GM21723 (cell line): ENCODE results near the gene MRAP2.
"Not testable (repeated sequence)": the region's sequence is repeated elsewhere in the genome, so short reads cannot be mapped to it uniquely, and the experiment has no call there.

ENCODE experiments used
- ATAC-seq: cut with Tn5 transposase; IDR thresholded peaks from one replicate; pipeline ENCODE4 v1.9.1; 2021; ENCODE audit warnings: mild to moderate bottlenecking, moderate library complexity; ENCODE audit not compliant: unreplicated experiment

MRAP2 gene

DNA sequence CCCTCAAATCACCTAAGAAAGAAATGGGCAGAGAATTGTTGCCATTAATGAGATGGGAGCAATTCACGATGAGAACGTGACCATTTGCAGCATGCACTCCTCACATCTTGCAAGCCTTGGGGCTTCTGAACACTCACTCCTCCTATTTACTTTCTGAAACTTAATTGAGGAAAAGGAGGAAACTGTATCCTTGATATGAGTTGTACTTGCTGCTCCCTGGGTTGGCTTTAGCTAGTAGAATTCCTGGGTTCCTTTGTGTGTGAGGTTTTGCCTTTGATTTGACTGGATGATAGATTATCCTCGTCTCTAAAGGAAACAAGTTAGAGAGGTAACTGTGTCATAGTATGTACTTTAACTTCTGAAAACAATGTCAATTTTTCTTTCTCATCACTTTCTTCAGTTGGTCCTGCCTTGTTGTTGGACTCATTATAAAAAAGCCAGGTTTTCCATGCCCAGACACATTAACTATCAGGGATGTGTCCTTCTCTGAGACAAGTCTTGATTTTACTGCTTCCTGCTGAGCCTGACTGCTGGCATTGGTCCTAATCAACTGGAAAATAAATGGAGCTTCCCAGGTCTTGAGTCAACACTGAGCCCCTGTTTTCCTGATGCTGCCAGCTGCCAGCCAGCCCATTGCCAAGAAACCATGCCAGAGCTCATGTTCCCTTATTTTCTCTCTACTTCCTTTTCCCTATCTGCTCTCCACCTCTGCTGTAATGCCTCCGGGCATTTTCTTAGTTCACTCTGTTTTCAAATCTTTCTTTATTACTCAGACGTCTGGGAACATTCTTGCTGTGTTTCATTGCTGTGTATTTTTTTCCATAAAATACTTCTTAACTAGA is 6.0 kb upstream of the MRAP2 start:
- ATAC-seq, result no peak

DNA sequence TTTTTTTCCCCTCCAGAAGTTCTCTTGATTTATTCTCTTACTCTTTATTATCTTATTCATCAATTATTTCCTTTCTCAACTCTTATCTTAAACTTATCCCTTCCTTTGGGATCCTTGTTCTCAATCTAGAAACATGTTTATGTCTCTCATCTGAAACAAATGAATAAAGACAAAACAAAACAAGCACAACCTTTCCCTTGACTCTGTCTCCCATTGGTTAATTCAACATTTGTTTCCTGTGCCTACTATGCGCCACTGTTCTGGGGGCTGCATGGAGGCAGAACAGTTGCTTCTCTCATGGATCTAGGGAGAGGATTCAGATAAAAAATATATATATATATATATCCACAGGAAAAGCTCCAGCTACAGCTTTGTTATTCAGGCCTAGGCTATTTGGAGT is 5.2 kb upstream of the MRAP2 start:
- ATAC-seq, result no peak

DNA sequence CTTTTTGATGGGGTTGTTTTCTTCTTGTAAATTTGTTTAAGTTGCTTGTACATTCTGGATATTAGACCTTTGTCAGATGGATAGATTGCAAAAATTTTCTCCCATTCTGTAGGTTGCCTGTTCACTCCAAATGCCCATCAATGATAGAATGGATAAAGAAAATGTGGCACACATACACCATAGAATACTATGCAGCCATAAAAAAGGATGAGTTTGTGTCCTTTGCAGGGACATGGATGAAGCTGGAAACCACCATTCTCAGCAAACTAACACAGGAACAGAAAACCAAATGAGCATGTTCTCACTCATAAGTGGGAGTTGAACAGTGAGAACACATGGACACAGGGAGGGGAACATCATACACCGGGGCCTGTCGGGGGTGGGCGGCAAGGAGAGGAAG is 1.6 kb upstream of the MRAP2 start:
- ATAC-seq, result not testable (repeated sequence)

DNA sequence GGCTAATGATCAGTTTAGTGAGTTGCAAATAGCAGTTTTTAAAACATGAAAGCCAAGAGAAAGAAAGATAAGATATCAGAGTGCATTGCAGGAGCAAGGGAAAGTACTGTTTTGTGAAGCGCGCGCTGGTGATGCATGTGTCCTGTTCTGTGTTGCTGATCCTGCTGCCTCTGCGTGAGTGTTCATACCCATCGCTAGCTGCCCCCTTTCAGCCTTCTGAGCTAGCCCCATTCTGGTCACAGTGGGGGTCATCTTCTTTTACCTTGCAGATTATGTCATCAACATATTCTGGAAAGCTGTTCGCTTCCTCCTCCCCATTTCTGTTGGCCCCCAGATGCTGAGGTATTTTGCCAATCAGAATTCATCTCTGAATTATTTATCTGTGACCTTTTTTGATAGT is 1.9 kb downstream of the MRAP2 start:
- ATAC-seq, result no peak

DNA sequence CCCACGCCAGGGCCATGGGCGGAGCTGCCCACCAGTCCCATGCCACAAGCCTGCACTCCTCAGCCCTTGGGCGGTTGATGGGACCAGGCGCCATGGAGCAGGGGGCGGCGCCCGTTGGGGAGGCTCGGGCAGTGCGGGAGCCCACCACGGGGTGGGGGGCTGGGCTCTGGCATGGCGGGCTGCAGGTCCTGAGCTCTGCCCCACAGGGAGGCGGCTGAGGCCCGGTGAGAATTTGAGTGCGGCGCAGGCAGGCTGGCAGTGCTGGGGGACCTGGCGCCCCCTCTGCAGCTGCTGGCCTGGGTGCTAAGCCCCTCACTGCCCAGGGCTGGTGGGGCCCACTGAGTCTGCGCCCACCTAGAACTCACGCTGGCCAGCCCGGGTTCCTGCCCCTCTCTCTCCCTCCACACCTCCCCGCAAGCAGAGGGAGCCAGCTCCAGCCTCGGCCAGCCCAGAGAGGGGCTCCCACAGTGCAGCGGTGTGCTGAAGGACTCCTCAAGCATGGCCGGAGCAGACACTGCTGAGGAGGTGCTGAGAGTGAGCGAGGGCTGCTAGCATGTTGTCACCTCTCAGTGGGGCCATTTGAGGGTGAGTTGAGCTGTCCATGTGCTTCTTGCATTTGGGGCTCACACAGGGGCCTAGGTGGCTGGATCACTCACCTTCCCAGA is 4.0 kb downstream of the MRAP2 start:
- ATAC-seq, result no peak

DNA sequence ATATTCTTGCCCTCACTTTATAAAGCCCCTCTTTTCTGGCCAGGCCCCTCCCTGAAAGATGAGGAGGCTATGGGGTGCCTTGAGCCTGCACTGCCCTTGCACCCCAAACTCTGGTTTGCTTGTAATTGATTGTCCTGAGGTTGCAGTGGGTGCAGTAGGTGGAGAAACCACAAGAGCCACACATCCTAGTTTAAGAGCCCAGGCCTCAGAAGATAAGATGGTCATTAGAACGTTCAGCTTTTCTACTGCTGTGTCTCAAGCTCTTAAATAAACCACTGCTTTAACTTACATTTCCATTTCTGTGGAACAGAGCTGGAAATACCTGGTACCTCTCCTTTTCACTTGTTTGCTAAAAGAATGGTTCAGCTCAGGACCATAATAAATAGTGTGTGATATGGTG is 9.0 kb downstream of the MRAP2 start:
- ATAC-seq, result no peak

DNA sequence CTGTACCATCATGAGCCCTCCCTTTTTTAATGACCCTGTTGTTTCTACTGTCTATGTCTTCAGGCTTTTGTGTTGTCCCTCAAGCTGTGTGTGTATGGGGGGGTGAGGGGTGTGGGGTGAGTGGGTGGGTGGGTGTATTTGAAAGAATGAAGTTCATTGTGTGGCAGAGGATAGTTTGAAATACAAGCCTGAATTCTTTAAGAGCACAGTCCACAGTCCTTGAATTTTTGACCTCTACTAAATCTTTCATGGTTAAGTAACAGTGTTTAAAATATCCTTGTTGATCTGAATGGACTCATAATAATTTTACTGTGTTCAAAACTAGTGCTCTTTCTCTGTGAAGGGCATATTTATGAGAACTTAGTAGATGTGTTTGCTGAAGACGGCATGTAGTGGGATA is 10.0 kb downstream of the MRAP2 start:
- ATAC-seq, result no peak

DNA sequence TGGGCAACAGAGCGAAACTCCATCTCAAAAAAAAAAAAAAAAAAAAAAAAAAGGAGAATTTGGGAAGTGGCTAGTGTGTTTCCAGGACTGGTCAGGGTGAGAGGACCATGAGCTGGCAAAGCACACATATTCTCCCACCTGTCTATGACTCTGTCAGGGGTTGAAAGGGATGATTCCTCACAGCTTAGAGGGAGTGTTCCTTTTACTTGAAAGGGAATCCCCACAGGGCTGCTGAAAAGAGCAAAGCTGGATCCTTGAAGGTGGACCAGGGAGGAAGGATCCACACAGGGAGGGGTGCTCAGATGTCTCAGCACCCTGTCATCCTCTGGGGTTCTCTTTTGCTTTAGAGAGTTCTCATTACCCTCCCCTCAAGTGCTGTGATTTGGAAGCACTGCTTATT is 13.2 kb downstream of the MRAP2 start:
- ATAC-seq, result no peak

DNA sequence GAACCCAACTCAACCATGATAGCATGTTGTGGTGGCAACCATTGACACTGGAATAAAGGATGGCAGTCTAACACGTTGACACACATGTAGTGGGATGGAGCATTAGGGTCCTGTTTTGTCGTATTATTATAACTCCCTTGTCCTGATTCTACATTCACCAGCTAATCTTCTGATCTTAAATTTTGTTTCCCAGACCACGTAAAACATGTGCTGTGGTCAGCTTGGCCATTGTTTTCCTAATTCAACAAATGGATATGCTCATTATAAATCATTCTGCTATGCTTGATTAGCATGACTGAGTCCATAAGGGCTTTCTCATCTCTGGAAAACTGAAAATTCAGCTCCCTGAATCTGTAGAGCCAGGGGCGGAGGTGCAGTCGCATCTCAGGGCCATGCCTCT is 15.0 kb downstream of the MRAP2 start:
- ATAC-seq, result no peak

DNA sequence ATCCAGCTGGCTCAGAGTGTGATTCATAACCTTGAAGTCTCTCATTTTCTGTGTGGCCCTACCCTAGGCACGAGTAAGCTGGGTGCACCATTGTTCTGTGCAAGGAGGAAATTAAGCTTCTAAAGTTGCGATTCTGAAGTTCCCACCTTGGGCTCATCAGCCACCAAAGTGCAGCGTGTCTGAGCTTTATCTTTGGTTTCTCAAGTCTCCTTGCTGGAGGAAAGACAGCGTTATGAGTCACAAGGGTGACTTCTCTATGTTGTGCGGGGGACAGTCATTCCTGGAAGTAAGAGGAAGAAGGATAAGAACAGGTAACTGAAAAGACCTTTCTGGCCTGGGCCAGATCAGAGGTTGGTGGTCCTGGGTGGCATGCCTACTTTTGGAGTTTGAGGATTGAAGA is 16.8 kb downstream of the MRAP2 start:
- ATAC-seq, result no peak

DNA sequence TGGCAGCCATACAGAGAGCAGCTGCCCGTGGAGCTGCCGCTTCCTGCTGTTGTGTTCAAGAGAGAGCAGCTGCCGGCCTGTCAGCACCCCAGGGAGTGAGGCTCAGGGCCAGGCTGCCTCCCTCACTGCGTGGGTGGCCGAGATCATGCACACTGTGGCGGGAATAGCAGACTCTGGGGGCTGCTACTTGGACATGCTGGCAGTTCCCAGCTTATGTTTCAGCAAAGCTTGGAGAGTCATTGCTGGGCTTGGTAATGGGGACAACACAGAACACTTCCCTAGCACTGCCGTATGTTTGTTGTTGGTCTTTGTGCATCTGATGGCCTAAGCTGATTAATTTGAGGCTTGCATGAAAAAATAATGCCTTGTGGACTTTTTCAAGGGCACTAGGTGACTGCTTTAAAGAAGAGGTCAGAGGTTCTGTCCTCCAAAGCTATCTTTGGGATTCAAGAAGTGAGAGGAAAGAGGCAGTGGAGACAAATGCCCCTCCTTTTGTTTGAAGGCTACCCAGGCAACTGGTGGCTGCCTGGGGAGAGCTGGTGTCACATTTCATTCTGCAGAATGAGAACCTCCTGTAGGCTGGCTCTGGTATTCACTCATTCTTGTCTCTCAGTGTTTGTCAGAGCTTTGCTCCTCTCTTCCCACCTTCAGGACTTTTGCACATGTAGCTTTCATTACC is 18.8 kb downstream of the MRAP2 start:
- no peak for ATAC-seq

DNA sequence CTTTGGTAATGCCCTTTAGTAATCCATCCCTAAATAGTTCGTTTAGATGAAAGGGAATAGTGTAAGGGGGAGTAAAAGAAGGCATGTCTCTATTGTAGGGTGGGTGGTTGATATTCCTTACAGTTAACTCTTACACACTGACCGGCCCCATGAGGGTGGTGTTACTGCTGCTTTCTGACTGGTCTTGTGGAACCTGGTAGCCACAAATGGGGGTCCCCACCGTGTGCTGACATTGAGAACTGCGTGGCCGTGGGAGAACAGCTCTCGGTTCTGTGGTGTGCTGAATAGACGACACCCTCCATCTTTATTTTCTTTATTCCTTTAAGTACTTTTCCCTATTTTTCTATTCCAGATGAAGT is 19.3 kb downstream of the MRAP2 start:
- ATAC-seq, result no peak

DNA sequence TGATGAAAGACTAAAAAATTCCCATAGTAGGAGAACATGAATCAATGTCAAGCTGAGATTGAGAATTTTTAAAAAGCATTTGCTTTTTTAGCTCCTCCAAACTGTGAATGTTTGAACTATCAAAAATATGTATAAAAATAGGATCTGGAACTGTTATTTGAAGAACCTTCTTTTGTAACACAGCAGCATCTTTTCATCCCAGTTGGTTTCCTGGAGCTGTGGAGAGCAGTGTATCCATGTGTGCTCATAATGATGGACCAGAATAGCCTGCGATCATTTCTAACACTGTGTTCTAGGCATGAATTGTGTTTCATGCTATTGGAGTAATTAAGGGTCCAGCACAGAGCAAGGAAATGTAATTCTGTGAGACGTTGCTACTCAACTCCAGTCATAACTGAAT is 22.1 kb downstream of the MRAP2 start:
- ATAC-seq, result no peak

DNA sequence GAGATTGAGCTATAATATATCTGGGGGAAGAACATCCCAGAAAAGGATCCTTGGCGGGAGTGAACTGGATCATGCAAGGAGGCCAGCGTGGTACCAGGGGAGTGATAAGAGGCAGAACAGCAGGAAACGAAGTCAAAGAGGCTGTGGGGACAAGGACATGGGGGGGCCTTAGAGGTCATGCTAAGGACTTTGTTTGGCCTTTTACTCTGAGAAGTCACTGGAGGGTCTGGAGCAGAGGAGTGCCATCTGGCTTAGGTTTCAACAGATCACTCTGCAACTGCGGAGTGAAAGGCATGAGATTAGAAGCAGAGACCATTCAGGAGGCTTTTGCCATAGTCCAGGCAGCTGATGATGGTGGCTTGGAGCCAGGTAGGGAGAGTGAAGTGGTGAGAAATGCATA is 24.3 kb downstream of the MRAP2 start:
- ATAC-seq, result no peak

DNA sequence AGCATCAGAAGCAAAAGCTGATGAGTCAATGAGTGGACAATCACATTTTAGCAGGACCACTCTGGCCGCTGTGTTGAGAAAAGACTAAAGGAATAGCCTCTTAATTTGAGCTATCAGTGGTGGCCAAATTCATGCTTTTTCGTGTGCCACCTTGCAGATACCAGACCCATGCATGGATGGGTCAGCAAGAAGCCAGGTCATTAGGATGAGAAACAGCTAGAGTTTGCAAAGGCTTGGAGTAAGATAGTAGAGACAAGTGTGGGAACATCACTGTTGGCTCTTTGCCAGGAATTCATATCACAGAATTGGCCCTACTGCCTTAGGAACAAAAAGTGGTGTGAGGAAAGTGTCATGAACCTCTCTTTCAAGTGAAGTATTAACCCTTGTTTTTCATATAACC is 25.5 kb downstream of the MRAP2 start:
- ATAC-seq, result no peak

DNA sequence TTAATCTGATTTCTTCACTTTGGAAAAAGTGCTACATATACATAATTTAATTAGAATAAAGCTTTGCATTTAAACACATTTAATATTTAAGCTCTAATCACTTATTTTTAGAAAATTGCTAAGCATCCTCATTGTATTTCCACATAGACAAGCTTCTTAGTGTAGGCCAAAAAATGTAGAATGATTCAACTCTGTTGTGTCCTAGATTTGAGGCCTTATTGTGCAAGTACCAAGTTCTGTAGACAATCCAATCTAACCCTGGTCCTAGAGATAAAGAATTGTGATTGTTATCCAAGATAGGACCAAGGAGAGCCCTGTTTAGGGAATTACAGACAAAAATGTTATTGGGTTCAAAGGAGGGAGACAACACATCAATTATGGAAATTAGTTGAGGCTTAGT is 27.6 kb downstream of the MRAP2 start:
- ATAC-seq, result no peak

DNA sequence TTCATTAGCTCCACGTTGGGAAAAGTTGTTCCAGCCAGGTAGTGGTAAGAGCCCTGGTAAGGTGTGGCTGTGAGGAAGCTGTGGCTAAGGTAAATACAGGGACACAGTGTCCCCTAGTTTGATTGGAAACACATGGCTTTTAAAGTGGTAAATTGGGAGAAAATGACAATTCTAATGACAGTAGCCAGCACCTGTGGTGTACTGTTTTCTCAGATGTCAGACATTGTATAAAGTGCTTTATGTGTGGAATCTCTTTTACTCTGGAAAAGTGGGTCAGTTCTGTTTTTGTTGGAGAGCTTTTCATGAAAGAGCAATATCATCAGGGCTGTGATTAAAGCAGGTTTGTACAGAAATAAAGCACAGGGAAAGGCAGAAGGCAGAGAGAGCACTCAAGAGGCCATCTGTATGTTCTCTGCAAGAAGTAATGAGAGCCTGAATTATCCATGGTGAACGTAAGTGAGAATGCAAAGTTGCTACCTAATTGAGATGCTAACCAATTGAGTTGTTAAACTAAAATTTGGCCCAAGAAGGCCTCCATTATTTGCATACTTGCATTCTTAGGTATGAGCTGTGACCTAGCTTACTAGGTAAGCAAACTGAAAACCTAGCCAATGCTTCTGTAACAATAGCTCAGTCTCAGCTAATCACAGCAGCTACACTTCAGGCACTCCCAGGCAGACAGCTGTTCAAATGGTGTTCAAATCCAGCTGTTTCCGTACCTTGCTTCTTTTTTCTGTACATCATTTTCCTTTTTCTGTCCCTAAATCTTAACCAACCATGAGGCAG is 28.2 kb downstream of the MRAP2 start:
- ATAC-seq, result no peak

DNA sequence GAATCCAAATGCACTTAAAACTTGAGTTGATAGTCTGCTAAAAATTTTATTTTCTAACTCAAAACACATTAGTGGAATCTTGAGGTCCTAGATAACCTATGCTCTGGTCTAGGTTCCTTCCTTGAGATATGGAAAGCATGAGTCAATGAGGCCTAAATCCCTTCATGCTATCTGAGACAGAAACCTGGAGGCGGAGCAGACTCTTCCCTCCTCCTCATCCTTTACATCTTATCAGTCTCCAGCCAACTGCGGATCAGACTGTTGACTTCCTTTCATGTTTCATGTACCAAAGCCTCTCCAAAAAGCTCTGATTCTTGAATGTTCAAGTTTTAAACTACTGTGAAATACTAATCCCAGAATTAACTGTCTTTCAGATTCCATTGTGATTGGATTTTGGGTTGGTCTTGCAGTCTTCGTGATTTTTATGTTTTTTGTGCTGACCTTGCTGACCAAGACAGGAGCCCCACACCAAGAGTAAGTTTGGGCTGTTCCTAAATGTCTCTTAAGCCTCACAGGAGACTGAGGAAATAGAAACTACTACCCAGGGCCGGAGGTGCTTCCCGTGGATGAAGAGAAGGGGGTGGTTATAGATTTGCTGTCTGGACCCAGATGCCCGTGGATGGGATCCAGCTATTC is 29.1 kb downstream of the MRAP2 start:
- ATAC-seq, result no peak

DNA sequence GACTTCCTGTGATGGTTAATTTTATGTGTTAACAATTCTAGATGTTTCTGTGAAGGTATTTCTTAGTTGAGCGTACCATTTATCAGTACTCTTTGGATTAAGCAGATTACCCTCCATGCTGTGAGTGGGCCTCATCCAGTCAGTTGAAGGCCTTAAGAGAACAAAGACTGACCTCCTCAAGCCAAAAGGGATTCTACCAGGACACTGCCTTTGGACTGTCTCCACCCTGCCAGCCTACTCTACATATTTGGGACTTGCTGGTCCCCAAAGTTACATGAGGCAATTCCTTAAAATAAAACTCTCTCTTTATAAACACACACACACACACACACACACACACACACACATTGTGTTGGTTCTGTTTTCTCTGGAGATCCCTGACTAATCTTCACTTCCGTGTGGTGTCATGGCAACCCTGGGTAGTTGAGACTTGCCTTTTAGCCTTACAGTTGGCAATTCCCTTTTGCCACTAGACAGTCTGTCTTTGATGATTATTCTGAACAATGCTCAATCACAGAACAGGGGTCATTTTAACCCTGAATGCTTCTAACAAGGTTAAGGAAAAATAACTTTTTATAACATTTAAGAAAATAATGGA is 32.2 kb downstream of the MRAP2 start:
- no peak for ATAC-seq

DNA sequence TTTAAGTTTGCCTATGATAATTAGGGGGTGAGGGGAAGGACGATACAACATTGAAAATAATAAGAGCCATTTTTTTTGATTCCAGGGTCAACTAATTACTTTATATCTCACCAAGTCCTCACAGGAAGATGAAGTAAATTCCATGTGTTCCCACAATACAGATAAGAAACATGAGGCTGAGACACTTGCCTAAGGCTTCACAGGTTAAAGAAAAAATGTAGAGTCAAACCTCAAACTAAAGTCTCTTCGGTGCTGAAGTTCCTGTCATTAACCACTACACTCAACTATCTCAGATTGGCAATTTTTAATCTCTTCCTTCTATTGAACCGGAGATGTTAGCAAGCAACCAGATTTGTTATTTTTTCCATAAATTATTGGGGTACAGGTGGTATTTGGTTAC is 33.0 kb downstream of the MRAP2 start:
- no peak for ATAC-seq

DNA sequence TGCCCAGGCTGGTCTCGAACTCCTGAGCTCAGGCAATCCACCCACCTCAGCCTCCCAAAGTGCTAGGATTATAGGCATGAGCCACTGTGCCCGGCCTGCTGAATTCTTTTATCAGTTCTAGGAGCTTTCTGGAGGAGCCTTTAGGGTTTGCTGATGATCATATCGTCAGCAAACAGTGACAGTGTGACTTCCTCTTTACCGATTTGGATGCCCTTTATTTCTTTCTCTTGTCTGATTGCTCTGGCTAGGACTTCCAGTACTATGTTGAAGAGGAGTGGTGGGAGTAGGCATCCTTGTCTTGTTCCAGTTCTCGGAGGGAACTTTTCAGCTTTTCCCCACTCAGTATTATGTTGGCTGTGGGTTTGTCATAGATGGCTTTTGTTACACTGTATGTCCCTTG is 35.3 kb downstream of the MRAP2 start:
- ATAC-seq, result not testable (repeated sequence)
